B cell (primary cell): ENCODE data around the gene BRD3. TPM values are rescaled to one million over a fixed set of nuclear protein-coding genes. Genes with fewer than 3 reads are reported as not detected.
A peak's percentile ranks its signal among the peaks of the same experiment; 100 is the strongest.

Experiments used
- ATAC-seq: fragments of 200-7000 bp; cut with Tn5 transposase; one replicate; pipeline ENCODE4 v1.10.0; 2021; ENCODE audit warnings: low read depth, mild to moderate bottlenecking, moderate number of reproducible peaks, moderate library complexity
- CTCF ChIA-PET: fragments of 350-600 bp; sonication (Branson Sonifier 250); formaldehyde crosslinking; loops from one replicate; lab custom pipeline; 2021; ENCODE audit warnings: antibody characterized with exemption, inconsistent platforms; lab: Charles Lee
- POLR2A ChIA-PET: fragments of 350-600 bp; sonication (Branson Sonifier 250); formaldehyde crosslinking; loops from one replicate; lab custom pipeline; 2021; ENCODE audit warnings: antibody characterized with exemption; lab: Charles Lee
- DNase-seq: peaks from one replicate; pipeline ENCODE4 v3.0.0; 2013
- H2AFZ ChIP-seq: 2 replicates; pipeline ENCODE4 v1.6.1; 2012; ENCODE audit warnings: mild to moderate bottlenecking, low read depth, low read length; ENCODE audit not compliant: insufficient read depth, poor library complexity, severe bottlenecking
- H3K27ac ChIP-seq, 2 donors: 1 replicate in 1 of 2; 2 replicates in 1 of 2; pipeline ENCODE4 v1.5.1; 2012 to 2013; ENCODE audit warnings: low read length in 2 of 2, mild to moderate bottlenecking in 2 of 2, moderate library complexity in 1 of 2
- H3K27me3 ChIP-seq, 4 experiments: fragments of 200-600 bp in 1 of 4; sonication (generic) in 1 of 4; replicated peaks in 1 of 4; 1 replicate in 2 of 4; 2 replicates in 2 of 4; pipeline versions ENCODE4 v1.6.1 to v1.7.0; 2013 to 2016; ENCODE audit warnings: low read length in 3 of 4, mild to moderate bottlenecking in 2 of 4, mixed read lengths in 1 of 4, moderate library complexity in 1 of 4; ENCODE audit not compliant: insufficient read depth in 4 of 4, control insufficient read depth in 3 of 4; ENCODE audit errors: control extremely low read depth in 1 of 4
- H3K36me3 ChIP-seq, 2 experiments: replicated peaks in 1 of 2; 1 replicate in 1 of 2; 2 replicates in 1 of 2; pipeline versions ENCODE4 v1.6.1 to v1.7.1; 2013; ENCODE audit warnings: low read length in 1 of 2; ENCODE audit not compliant: insufficient read depth in 2 of 2, control insufficient read depth in 1 of 2; ENCODE audit errors: control extremely low read depth in 1 of 2, extremely low read depth in 1 of 2
- H3K4me1 ChIP-seq, 2 donors: fragments of 200-600 bp in 1 of 2; sonication (generic) in 1 of 2; 1 replicate in 1 of 2; 2 replicates in 1 of 2; pipeline versions ENCODE4 v1.5.1 to v1.6.1; 2013 to 2017; ENCODE audit warnings: low read length in 2 of 2; ENCODE audit not compliant: control insufficient read depth in 2 of 2, insufficient read depth in 2 of 2
- H3K4me2 ChIP-seq: replicated peaks from 2 replicates; pipeline ENCODE3; 2012; ENCODE audit warnings: mild to moderate bottlenecking, low read depth, low read length; ENCODE audit not compliant: poor library complexity, severe bottlenecking
- H3K4me3 ChIP-seq, 5 experiments: fragments of 200-600 bp in 1 of 5; sonication (generic) in 1 of 5; 1 replicate in 3 of 5; 2 replicates in 2 of 5; pipeline versions ENCODE4 v1.5.1 to v1.7.0; 2011 to 2016; ENCODE audit warnings: low read length in 4 of 5, mild to moderate bottlenecking in 4 of 5, low read depth in 2 of 5, control low read depth in 1 of 5, moderate library complexity in 1 of 5; ENCODE audit not compliant: insufficient read depth in 1 of 5; ENCODE audit errors: control extremely low read depth in 1 of 5, extremely low read depth in 1 of 5
- H3K79me2 ChIP-seq: fragments of 200-600 bp; sonication (generic); one replicate; pipeline ENCODE4 v1.6.0; 2016; ENCODE audit warnings: low read length; ENCODE audit not compliant: control insufficient read depth, insufficient read depth
- H3K9ac ChIP-seq: fragments of 200-600 bp; sonication (generic); 2 replicates; pipeline ENCODE4 v1.6.1; 2017; ENCODE audit warnings: mild to moderate bottlenecking, low read length, moderate library complexity
- H3K9me3 ChIP-seq, 3 donors: one replicate each; pipeline versions ENCODE4 v1.6.1 to v1.7.1; 2013; ENCODE audit warnings: low read length in 2 of 3; ENCODE audit not compliant: control insufficient read depth in 2 of 3, insufficient read depth in 1 of 3; ENCODE audit errors: control extremely low read depth in 1 of 3
- H4K20me1 ChIP-seq: 2 replicates; pipeline ENCODE4 v1.6.0; 2012; ENCODE audit warnings: mild to moderate bottlenecking, low read length; ENCODE audit not compliant: insufficient read depth, control insufficient read depth, poor library complexity, severe bottlenecking
- H3K27ac Mint-ChIP-seq: one replicate; pipeline ENCODE4 v1.8.0; 2021; ENCODE audit warnings: mixed read lengths
- H3K27me3 Mint-ChIP-seq: one replicate; pipeline ENCODE4 v1.8.0; 2021; ENCODE audit warnings: mixed read lengths
- H3K4me1 Mint-ChIP-seq: one replicate; pipeline ENCODE4 v1.8.0; 2021; ENCODE audit warnings: mixed read lengths
- H3K4me3 Mint-ChIP-seq: one replicate; pipeline ENCODE4 v1.8.0; 2021; ENCODE audit warnings: mixed read lengths
- H3K9me3 Mint-ChIP-seq: one replicate; pipeline ENCODE4 v1.8.0; 2022; ENCODE audit warnings: mixed read lengths; ENCODE audit not compliant: insufficient read depth
- CTCF ChIP-seq: fragments of 200-600 bp; IDR thresholded peaks from one replicate; pipeline ENCODE4 v1.8.0; 2022; ENCODE audit warnings: antibody characterized with exemption, mild to moderate bottlenecking
- EZH2 ChIP-seq: IDR thresholded peaks from 2 replicates; pipeline ENCODE4 v1.6.1; 2012; ENCODE audit warnings: borderline replicate concordance, low read depth, mild to moderate bottlenecking, moderate library complexity, low read length; ENCODE audit not compliant: insufficient read depth, poor library complexity, severe bottlenecking
- WGBS: methylation state at CpG from one replicate; pipeline ENCODE4 v1.1.5; 2013; ENCODE audit warnings: missing lambda C conversion rate; ENCODE audit not compliant: insufficient coverage; 5-methylcytosine and 5-hydroxymethylcytosine counted together
- intact Hi-C: fragments of 100-400 bp; cut with micrococcal nuclease; formaldehyde crosslinking; loops from one replicate; pipeline ENCODE4 v1.10.0; 2022
- polyA plus RNA-seq: library from polyadenylated mRNA; depleted of rRNA; stranded (reverse); fragments of >200 nt; gene quantifications from 2 replicates; pipeline ENCODE4 v1.2.3, GENCODE V29; 2012
- total RNA-seq, 2 donors: library from RNA; stranded (reverse); fragments of 120-200 nt in 1 of 2; gene quantifications; 1 replicate in 1 of 2; 2 replicates in 1 of 2; pipeline versions ENCODE4 v1.2.3 to v1.2.4, GENCODE V29; 2013 to 2022

BRD3 gene
- total and polyA plus RNA-seq, 2 donors (not counting 1 experiment from before 2014, with no cell fraction given): 8.9 to 38.0 TPM

- peaks cover 6 to 19% of the 10 kb centered on the region in 2 donors for H3K4me1 ChIP-seq
- DNase-seq (no peak), ATAC-seq (no peak)
- H4K20me1 ChIP-seq: peaks cover 13% of the 10 kb centered on the region
- no peaks in the 10 kb centered on the region for H3K27me3 ChIP-seq
- 96% methylated on average over 7 of the region's 7 CpGs for WGBS
- Mint-ChIP-seq H3K27ac (no peak overlapping the region), H3K4me3 (peak overlapping the region; percentile 64), H3K9me3 (no peaks in the 10 kb centered on the region), H3K4me1 (peaks cover 11% of the 10 kb centered on the region), H3K27me3 (no peaks in the 10 kb centered on the region)
- ChIA-PET POLR2A (interaction anchor here (0.6 kb wide), 1 partner anchor 1081 kb away, joined by 3 read pairs; no protein-coding TSS in a partner anchor), CTCF (no interaction called here)
- intact Hi-C loops: no loop called here
- no peak overlapping the region for H2AFZ ChIP-seq
- peaks cover 4% of the 10 kb centered on the region for H3K79me2 ChIP-seq
- no peak overlapping the region for H3K4me2 ChIP-seq
- H3K36me3 ChIP-seq: peaks cover 0 to 30% of the 10 kb centered on the region in 2 experiments
- H3K9ac ChIP-seq: no peak overlapping the region
- no peak overlapping the region for H3K27ac ChIP-seq
- no peak for TF ChIP-seq CTCF
- TF ChIP-seq EZH2: no peak
- no peak overlapping the region for H3K4me3 ChIP-seq
- peaks cover 0 to 5% (median 0%) of the 10 kb centered on the region in 3 donors for H3K9me3 ChIP-seq
Observed at GRCh38 chr9:134027561-134027960, 40.3 kb downstream of the BRD3 start.

- no peak overlapping the region for H3K27ac Mint-ChIP-seq
- Histone ChIP-seq H4K20me1 (peaks cover 13% of the 10 kb centered on the region), H3K4me2 (no peak overlapping the region), H3K27ac (no peak overlapping the region), H3K9ac (no peak overlapping the region), H3K36me3 (peaks cover 0 to 25% of the 10 kb centered on the region in 2 experiments), H3K79me2 (peaks cover 4% of the 10 kb centered on the region), H3K27me3 (no peaks in the 10 kb centered on the region), H3K9me3 (peaks cover 0 to 4% (median 0%) of the 10 kb centered on the region in 3 donors), H2AFZ (no peak overlapping the region), H3K4me3 (no peak overlapping the region), H3K4me1 (peaks cover 6 to 19% of the 10 kb centered on the region in 2 donors)
- no peak for ATAC-seq
- H3K9me3 Mint-ChIP-seq: no peaks in the 10 kb centered on the region
- CTCF ChIA-PET: interaction anchor here (1.4 kb wide), 1 partner anchor 29 kb away, joined by 4 read pairs; no protein-coding TSS in a partner anchor
- TF ChIP-seq EZH2: no peak
- TF ChIP-seq CTCF: no peak
- H3K27me3 Mint-ChIP-seq: no peaks in the 10 kb centered on the region
- POLR2A ChIA-PET: interaction anchor here (0.6 kb wide), 1 partner anchor 1080 kb away, joined by 3 read pairs; no protein-coding TSS in a partner anchor
- H3K4me3 Mint-ChIP-seq: peak overlapping the region; percentile 64
- 96% methylated on average over 7 of the region's 8 CpGs for WGBS
- intact Hi-C loops: no loop called here
- no peak for DNase-seq
- H3K4me1 Mint-ChIP-seq: peaks cover 11% of the 10 kb centered on the region
Observed at GRCh38 chr9:134026981-134027380, 40.8 kb downstream of the BRD3 start.
